IMR-90 (cell line): ENCODE measurements around the gene PHLDB1. TPM values are rescaled to one million over a fixed set of nuclear protein-coding genes. Genes with fewer than 3 reads are reported as not detected.

Source experiments
- ATAC-seq: fragments of 200-7000 bp; cut with Tn5 transposase; 2 replicates; pipeline ENCODE4 v1.9.1; 2020; ENCODE audit warnings: low read depth, mild to moderate bottlenecking, moderate library complexity
- BruUV-seq: library from RNA; stranded (reverse); fragments of 400-500 nt; replicated peaks from 2 replicates; lab custom pipeline; 2021; lab: Mats Ljungman, UMichigan
- CTCF ChIA-PET: fragments of 300-600 bp; formaldehyde crosslinking; extraction: SDS; loops from one replicate; lab custom pipeline; 2021; ENCODE audit warnings: antibody characterized with exemption; lab: Yijun Ruan, JAX
- POLR2A ChIA-PET: fragments of 300-600 bp; sonication (Branson Sonifier 250); formaldehyde crosslinking; loops from one replicate; lab custom pipeline; 2022; ENCODE audit warnings: antibody characterized with exemption; ENCODE audit not compliant: unreplicated experiment; lab: Charles Lee
- DNase-seq: peaks from one replicate; pipeline ENCODE4 v3.0.0; 2013
- H2AFZ ChIP-seq: replicated peaks from 2 replicates; pipeline ENCODE3; 2013; ENCODE audit warnings: low read length, mild to moderate bottlenecking; ENCODE audit not compliant: poor library complexity
- H2AK5ac ChIP-seq: 2 replicates; pipeline ENCODE4 v1.6.1; 2013; ENCODE audit warnings: low read depth, low read length, inconsistent platforms
- H2AK9ac ChIP-seq: replicated peaks from 2 replicates; pipeline ENCODE3; 2013; ENCODE audit warnings: mild to moderate bottlenecking, low read depth, low read length, moderate library complexity; ENCODE audit not compliant: poor library complexity
- H2BK120ac ChIP-seq: 2 replicates; pipeline ENCODE4 v1.6.1; 2013; ENCODE audit warnings: low read depth, low read length, inconsistent platforms
- H2BK15ac ChIP-seq: 3 replicates; pipeline ENCODE4 v1.6.1; 2013; ENCODE audit warnings: low read depth, low read length, inconsistent platforms
- H2BK20ac ChIP-seq: 2 replicates; pipeline ENCODE4 v1.6.1; 2013; ENCODE audit warnings: low read depth, mild to moderate bottlenecking, inconsistent platforms, low read length, moderate library complexity
- H2BK5ac ChIP-seq: 2 replicates; pipeline ENCODE4 v1.6.1; 2013; ENCODE audit warnings: mild to moderate bottlenecking, low read depth, low read length, inconsistent platforms; ENCODE audit not compliant: poor library complexity, severe bottlenecking
- H3K14ac ChIP-seq: replicated peaks from 2 replicates; pipeline ENCODE4 v1.6.1; 2013; ENCODE audit warnings: low read depth, low read length, inconsistent platforms
- H3K18ac ChIP-seq: 2 replicates; pipeline ENCODE4 v1.6.1; 2013; ENCODE audit warnings: low read depth, low read length, control low read depth
- H3K23ac ChIP-seq: 2 replicates; pipeline ENCODE4 v1.6.1; 2013; ENCODE audit warnings: low read depth, low read length, inconsistent platforms
- H3K27ac ChIP-seq: 2 replicates; pipeline ENCODE4 v1.5.1; 2013; ENCODE audit warnings: mild to moderate bottlenecking, control low read depth, low read length; ENCODE audit not compliant: insufficient read depth
- H3K27me3 ChIP-seq: 2 replicates; pipeline ENCODE4 v1.6.1; 2013; ENCODE audit warnings: low read length; ENCODE audit not compliant: control insufficient read depth, insufficient read depth
- H3K36me3 ChIP-seq: 2 replicates; pipeline ENCODE4 v1.6.1; 2013; ENCODE audit warnings: low read length, mixed read lengths; ENCODE audit not compliant: control insufficient read depth, insufficient read depth
- H3K4ac ChIP-seq: 2 replicates; pipeline ENCODE4 v1.6.1; 2013; ENCODE audit warnings: low read depth, low read length, inconsistent platforms
- H3K4me1 ChIP-seq: 2 replicates; pipeline ENCODE4 v1.6.1; 2013; ENCODE audit warnings: low read length, mixed read lengths; ENCODE audit not compliant: control insufficient read depth, insufficient read depth
- H3K4me2 ChIP-seq: 2 replicates; pipeline ENCODE4 v1.6.1; 2013; ENCODE audit warnings: low read depth, mild to moderate bottlenecking, control low read depth, low read length, moderate library complexity
- H3K4me3 ChIP-seq: 2 replicates; pipeline ENCODE4 v1.5.1; 2013; ENCODE audit warnings: low read depth, mild to moderate bottlenecking, control low read depth, low read length, moderate library complexity; ENCODE audit not compliant: insufficient read depth
- H3K56ac ChIP-seq: 2 replicates; pipeline ENCODE4 v1.6.1; 2013; ENCODE audit warnings: low read length, inconsistent platforms; ENCODE audit not compliant: insufficient read depth; ENCODE audit errors: extremely low read depth
- H3K79me1 ChIP-seq, 2 experiments: 2 replicates each; pipeline ENCODE4 v1.6.1; 2013; ENCODE audit warnings: low read length in 2 of 2, inconsistent platforms in 1 of 2, low read depth in 1 of 2
- H3K9ac ChIP-seq: 2 replicates; pipeline ENCODE4 v1.6.1; 2013; ENCODE audit warnings: low read depth, low read length, control low read depth
- H3K9me1 ChIP-seq: 2 replicates; pipeline ENCODE4 v1.6.1; 2013; ENCODE audit warnings: low read length, inconsistent platforms; ENCODE audit not compliant: insufficient read depth
- H3K9me3 ChIP-seq: 2 replicates; pipeline ENCODE4 v1.6.1; 2013; ENCODE audit warnings: low read length; ENCODE audit not compliant: control insufficient read depth, insufficient read depth
- H4K20me1 ChIP-seq: 2 replicates; pipeline ENCODE4 v1.6.1; 2013; ENCODE audit warnings: low read length, inconsistent platforms; ENCODE audit not compliant: insufficient read depth
- H4K5ac ChIP-seq: 2 replicates; pipeline ENCODE4 v1.6.1; 2013; ENCODE audit warnings: mild to moderate bottlenecking, low read depth, low read length, control low read depth
- H4K8ac ChIP-seq, 2 experiments: 2 replicates each; pipeline ENCODE4 v1.6.1; 2013; ENCODE audit warnings: low read depth in 2 of 2, low read length in 2 of 2, control low read depth in 1 of 2, inconsistent platforms in 1 of 2
- H4K91ac ChIP-seq: 2 replicates; pipeline ENCODE4 v1.6.1; 2013; ENCODE audit warnings: low read depth, low read length, inconsistent platforms; ENCODE audit not compliant: insufficient read depth
- BHLHE40 ChIP-seq: fragments of 150-350 bp; IDR thresholded peaks from 2 replicates; pipeline ENCODE4 v1.6.1; 2016; ENCODE audit warnings: mild to moderate bottlenecking, low read depth, low read length
- CEBPB ChIP-seq: IDR thresholded peaks from 2 replicates; pipeline ENCODE4 v1.6.1; 2012; ENCODE audit warnings: low read depth, low read length, improper control_type of control experiment
- CHD1 ChIP-seq: IDR thresholded peaks from 2 replicates; pipeline ENCODE4 v1.6.1; 2012; ENCODE audit warnings: low read depth, low read length, improper control_type of control experiment
- CTCF ChIP-seq: conservative IDR thresholded peaks from 2 replicates; pipeline ENCODE4 v1.5.1; 2012; ENCODE audit warnings: mild to moderate bottlenecking, low read depth, low read length, improper control_type of control experiment
- FOS ChIP-seq: fragments of 150-350 bp; IDR thresholded peaks from 2 replicates; pipeline ENCODE4 v1.6.1; 2016; ENCODE audit warnings: low read depth, low read length
- MAFK ChIP-seq: IDR thresholded peaks from 2 replicates; pipeline ENCODE4 v1.6.1; 2012; ENCODE audit warnings: low read depth, low read length, improper control_type of control experiment
- MAZ ChIP-seq: IDR thresholded peaks from 2 replicates; pipeline ENCODE4 v1.6.1; 2012; ENCODE audit warnings: low read depth, mild to moderate bottlenecking, low read length, improper control_type of control experiment, moderate library complexity, borderline replicate concordance
- MXI1 ChIP-seq: IDR thresholded peaks from 2 replicates; pipeline ENCODE4 v1.6.1; 2012; ENCODE audit warnings: low read depth, mild to moderate bottlenecking, low read length, moderate library complexity, borderline replicate concordance
- NFE2L2 ChIP-seq: fragments of 150-350 bp; IDR thresholded peaks from 2 replicates; pipeline ENCODE4 v1.6.1; 2016; ENCODE audit warnings: low read depth, mild to moderate bottlenecking, low read length
- POLR2A ChIP-seq: IDR thresholded peaks from 2 replicates; pipeline ENCODE4 v1.6.1; 2012; ENCODE audit warnings: mild to moderate bottlenecking, low read depth, low read length
- RAD21 ChIP-seq: IDR thresholded peaks from 2 replicates; pipeline ENCODE4 v1.6.1; 2012; ENCODE audit warnings: low read length, improper control_type of control experiment
- RCOR1 ChIP-seq: IDR thresholded peaks from 2 replicates; pipeline ENCODE4 v1.6.1; 2012; ENCODE audit warnings: mild to moderate bottlenecking, low read length, improper control_type of control experiment; ENCODE audit not compliant: insufficient replicate concordance
- RFX5 ChIP-seq: IDR thresholded peaks from 2 replicates; pipeline ENCODE4 v1.8.0; 2012; ENCODE audit warnings: low read depth, mild to moderate bottlenecking, low read length, moderate library complexity
- SMC3 ChIP-seq: fragments of 150-350 bp; IDR thresholded peaks from 2 replicates; pipeline ENCODE4 v1.6.1; 2016; ENCODE audit warnings: low read depth, mild to moderate bottlenecking, antibody characterized with exemption, low read length, moderate library complexity
- WGBS, 2 experiments: methylation state at CpG; one replicate each; pipeline versions ENCODE4 v1.1.5 to v1.1.7; 2013; ENCODE audit warnings: missing lambda C conversion rate in 2 of 2; ENCODE audit not compliant: insufficient read length in 1 of 2; ENCODE audit errors: extremely low coverage in 2 of 2; 5-methylcytosine and 5-hydroxymethylcytosine counted together
- dilution Hi-C: fragments of 300-500 bp; cut with HindIII; formaldehyde crosslinking; loops from one replicate; pipeline ENCODE4 v1.14.3; 2018; ENCODE audit warnings: low sequenced_read_pairs; ENCODE audit not compliant: unreplicated experiment
- in situ Hi-C: fragments of 300-500 bp; cut with MboI; formaldehyde crosslinking; loops from 3 replicates; pipeline ENCODE4 v1.14.3; 2019; ENCODE audit warnings: low sequenced_read_pairs, inconsistent platforms, mixed read lengths
- intact Hi-C: fragments of 100-400 bp; cut with micrococcal nuclease; formaldehyde crosslinking; loops from 2 replicates; pipeline ENCODE4 v1.10.0; 2022
- polyA plus RNA-seq, 3 experiments: library from polyadenylated mRNA; depleted of rRNA; stranded (reverse); fragments of >200 nt; gene quantifications; 2 replicates each; pipeline ENCODE4 v1.2.3, GENCODE V29; 2012; ENCODE audit warnings: low replicate concordance in 1 of 3
- total RNA-seq: library from RNA; depleted of rRNA; stranded (reverse); fragments of >200 nt; gene quantifications from 2 replicates; pipeline ENCODE4 v1.2.3, GENCODE V29; 2012
- TF ChIP-seq, protein P1 (sequence below): fragments of 150-350 bp; IDR thresholded peaks from 2 replicates; pipeline ENCODE4 v1.6.1; 2016; ENCODE audit warnings: low read depth, mild to moderate bottlenecking, low read length, moderate library complexity, borderline replicate concordance
- TF ChIP-seq, protein P2 (sequence below): fragments of 150-350 bp; IDR thresholded peaks from 2 replicates; pipeline ENCODE4 v1.6.1; 2017; ENCODE audit warnings: mild to moderate bottlenecking, antibody characterized with exemption, low read length, low read depth

The PHLDB1 gene
- total and polyA plus RNA-seq, 2 of the 4 experiments (the other 2 are of a cell fraction), result 40.0 to 90.4 TPM

- peaks cover 46% of the 10 kb centered on the region for H4K20me1 ChIP-seq
- no peak overlapping the region for H3K4ac ChIP-seq
- no peak overlapping the region for H3K56ac ChIP-seq
- H3K14ac ChIP-seq, result no peak overlapping the region
- POLR2A ChIA-PET, result no interaction called here
- no peak overlapping the region for H2BK20ac ChIP-seq
- no peaks in the 10 kb centered on the region for H3K4me1 ChIP-seq
- no peak overlapping the region for H2BK5ac ChIP-seq
- H4K8ac ChIP-seq, result no peak overlapping the region
- H3K9me1 ChIP-seq, result peaks cover 6% of the 10 kb centered on the region; the same call in 1 of the 2 replicates
- H3K79me1 ChIP-seq, result peaks cover 37 to 95% of the 10 kb centered on the region in 2 experiments
- H3K27me3 ChIP-seq, result no peaks in the 10 kb centered on the region
- H2AK5ac ChIP-seq, result no peak overlapping the region
- no peak overlapping the region for H3K4me3 ChIP-seq
- dilution Hi-C loops (no loop called here), in situ Hi-C loops (no loop called here), intact Hi-C loops (no loop called here)
- H3K9ac ChIP-seq, result no peak overlapping the region
- no peak overlapping the region for H3K4me2 ChIP-seq
- H4K5ac ChIP-seq, result no peak overlapping the region
- H3K36me3 ChIP-seq, result peaks cover 91% of the 10 kb centered on the region
- H2AFZ ChIP-seq, result no peak overlapping the region
- no peak for ATAC-seq
- CTCF ChIA-PET, result no interaction called here
- H2AK9ac ChIP-seq, result no peak overlapping the region
- no peak overlapping the region for H3K23ac ChIP-seq
- H4K91ac ChIP-seq, result no peak overlapping the region
- no peak for DNase-seq
- no peak overlapping the region for H2BK120ac ChIP-seq
- no peak overlapping the region for H3K27ac ChIP-seq
- no peak overlapping the region for H3K18ac ChIP-seq
- TF ChIP-seq MAZ (no peak), SMC3 (no peak), CEBPB (no peak), MAFK (no peak), CHD1 (no peak), RFX5 (no peak), MXI1 (no peak), BHLHE40 (no peak), CTCF (no peak), NFE2L2 (no peak), POLR2A (no peak), FOS (no peak), RCOR1 (no peak), RAD21 (no peak)
- TF ChIP-seq, protein P1, sequence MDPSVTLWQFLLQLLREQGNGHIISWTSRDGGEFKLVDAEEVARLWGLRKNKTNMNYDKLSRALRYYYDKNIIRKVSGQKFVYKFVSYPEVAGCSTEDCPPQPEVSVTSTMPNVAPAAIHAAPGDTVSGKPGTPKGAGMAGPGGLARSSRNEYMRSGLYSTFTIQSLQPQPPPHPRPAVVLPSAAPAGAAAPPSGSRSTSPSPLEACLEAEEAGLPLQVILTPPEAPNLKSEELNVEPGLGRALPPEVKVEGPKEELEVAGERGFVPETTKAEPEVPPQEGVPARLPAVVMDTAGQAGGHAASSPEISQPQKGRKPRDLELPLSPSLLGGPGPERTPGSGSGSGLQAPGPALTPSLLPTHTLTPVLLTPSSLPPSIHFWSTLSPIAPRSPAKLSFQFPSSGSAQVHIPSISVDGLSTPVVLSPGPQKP, result no peak
- TF ChIP-seq, protein P2, sequence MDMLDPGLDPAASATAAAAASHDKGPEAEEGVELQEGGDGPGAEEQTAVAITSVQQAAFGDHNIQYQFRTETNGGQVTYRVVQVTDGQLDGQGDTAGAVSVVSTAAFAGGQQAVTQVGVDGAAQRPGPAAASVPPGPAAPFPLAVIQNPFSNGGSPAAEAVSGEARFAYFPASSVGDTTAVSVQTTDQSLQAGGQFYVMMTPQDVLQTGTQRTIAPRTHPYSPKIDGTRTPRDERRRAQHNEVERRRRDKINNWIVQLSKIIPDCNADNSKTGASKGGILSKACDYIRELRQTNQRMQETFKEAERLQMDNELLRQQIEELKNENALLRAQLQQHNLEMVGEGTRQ, result no peak
- BruUV-seq, result no TSS peak
- no CpG with 5 or more reads among the region's 4 CpGs for WGBS, 2 experiments
- no peak overlapping the region for H2BK15ac ChIP-seq
- no peaks in the 10 kb centered on the region for H3K9me3 ChIP-seq
These were observed 32.5 kb downstream of the PHLDB1 start for GRCh38 chr11:118639899-118640298.
